8988T (cell line): ENCODE results near the gene PARM1.

Source experiments
- DNase-seq: peaks from one replicate; pipeline ENCODE4 v3.0.0; 2011

Gene PARM1

DNA sequence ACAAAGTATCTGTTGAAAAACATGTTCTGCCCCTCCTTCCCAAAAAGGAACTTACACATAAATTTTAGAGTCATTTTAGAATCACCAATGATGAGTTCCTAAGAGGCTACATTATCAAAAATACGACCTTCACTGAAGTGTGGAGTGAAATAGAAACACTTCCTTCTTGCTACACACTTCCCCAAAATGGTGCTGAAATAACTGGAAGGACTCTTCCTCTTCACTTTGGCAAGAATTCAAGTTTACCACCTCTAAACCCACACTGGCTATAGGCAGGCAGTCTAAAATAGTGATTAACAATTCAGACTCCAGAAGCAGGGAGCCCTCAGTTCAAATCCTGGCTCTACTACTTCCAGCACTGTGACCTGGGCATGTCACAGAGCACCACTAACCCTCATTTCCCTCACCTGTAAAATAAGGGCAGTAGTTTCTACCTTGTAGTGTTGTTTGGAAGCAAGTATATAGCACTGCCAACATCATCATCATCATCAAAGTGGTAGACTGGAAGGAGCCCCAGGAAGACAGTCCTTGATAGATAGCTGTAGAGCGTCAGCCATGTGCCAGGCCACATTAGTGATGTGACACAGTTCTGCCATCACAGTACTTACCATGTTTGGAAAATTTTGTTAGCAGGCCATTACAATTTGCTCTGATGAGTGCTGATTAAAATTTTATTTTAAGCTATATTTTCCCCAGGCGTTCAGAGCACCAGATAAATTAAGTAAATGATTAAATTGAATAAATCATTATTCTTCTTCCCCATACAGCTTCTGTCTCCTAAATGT lies 103.3 kb downstream of the PARM1 start:
- no peak for DNase-seq

DNA sequence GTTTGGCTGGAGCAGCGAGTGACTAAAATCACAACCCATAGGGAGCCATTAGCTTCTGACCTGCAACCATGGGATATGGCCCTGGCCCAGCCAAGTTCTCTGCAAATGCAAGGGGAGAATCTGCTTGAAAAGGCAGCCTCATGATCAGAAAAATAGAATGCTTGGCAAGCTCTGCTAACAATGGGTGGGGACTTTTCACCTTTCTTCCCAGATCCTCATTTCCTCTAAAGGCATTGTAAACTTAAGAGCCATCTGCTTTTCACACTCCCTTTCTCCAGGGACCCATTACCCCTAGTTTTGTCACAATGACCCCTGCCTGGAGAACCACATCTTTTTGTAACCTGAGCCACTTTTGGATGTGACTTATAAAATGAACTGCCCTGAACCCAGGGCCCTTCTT lies 104.3 kb downstream of the PARM1 start:
- DNase-seq: no peak

GRCh38 chr4:75038376-75038775 lies 105.5 kb downstream of the PARM1 start:
- no peak for DNase-seq

DNA sequence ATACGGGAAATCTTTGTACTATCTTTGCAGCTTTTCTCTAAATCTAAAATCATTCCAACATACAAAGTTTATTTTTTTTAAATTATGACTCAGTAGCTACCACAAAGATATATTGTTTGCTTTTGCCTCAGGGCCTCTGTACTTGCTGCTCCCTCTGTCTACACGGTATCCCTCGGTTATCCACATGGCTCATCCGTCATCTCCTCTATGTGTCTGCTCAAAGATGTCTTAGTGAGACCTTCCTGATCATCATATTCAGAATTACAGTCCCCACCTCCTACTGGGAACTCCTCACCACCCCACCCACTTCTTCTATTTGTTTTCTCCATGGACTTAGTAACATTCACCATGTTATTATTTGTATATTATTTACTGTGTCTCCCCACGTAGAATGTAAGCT lies 107.8 kb downstream of the PARM1 start:
- no peak for DNase-seq

DNA sequence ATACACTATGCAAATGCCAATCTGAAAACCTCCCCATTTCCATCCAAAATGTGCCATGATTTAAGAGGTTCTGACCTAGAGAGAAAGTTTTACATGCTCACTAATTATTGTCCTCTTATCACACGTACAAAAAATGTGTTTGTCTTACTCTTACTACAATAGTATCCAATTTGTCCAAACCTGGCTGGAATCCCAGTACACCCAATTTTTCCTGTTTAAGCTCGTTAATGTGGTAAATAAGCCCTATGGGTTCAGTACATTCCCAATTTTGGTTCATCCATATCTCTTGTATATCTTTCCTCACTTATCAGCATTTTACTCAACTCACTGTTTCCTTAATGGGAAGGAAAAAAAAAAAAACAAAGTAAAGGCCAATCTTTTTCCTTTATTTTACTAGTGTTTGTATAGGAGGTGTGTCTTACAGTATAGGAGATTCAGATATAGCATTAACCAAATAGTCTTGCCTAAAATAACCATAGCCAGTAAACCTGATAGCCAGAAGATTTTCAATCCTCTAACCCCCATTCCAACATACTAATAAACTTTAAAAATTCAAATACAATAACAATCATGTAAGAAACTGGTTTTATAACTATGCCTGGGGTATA lies 109.8 kb downstream of the PARM1 start:
- DNase-seq: no peak

DNA sequence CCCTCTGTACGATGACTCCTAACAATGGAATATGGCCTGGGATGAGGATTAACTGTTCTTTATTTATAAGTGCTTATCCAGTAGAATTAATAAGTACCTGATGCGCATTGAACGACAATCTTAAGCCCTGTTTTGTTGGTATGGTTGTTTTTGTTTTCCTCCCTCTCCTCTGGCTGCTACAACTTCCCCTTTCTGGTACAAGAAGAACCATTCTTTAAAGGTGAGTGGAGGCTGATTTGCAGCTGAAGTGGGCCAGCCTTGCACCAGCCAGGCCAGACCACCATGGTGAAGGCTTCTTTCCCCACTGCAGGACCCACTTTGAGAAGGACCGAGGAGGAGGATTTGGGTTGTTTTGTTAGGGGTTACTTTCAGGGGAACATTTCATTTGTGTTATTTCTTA lies 113.3 kb downstream of the PARM1 start:
- no peak for DNase-seq

DNA sequence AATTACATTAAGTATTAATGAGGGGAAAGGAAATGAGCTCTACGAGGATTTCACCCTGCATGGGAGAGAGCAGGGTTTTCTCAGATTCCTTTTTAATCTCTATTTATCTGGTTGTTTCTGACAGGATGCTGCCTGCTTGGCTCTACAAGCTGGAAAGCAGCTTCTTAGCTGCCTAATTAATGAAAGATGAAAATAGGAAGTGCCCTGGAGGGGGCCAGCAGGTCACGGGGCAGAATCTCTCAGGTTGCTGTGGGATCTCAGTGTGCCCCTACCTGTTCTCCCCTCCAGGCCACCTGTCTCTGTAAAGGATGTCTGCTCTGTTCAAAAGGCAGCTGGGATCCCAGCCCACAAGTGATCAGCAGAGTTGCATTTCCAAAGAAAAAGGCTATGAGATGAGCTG lies 113.7 kb downstream of the PARM1 start:
- no peak for DNase-seq

DNA sequence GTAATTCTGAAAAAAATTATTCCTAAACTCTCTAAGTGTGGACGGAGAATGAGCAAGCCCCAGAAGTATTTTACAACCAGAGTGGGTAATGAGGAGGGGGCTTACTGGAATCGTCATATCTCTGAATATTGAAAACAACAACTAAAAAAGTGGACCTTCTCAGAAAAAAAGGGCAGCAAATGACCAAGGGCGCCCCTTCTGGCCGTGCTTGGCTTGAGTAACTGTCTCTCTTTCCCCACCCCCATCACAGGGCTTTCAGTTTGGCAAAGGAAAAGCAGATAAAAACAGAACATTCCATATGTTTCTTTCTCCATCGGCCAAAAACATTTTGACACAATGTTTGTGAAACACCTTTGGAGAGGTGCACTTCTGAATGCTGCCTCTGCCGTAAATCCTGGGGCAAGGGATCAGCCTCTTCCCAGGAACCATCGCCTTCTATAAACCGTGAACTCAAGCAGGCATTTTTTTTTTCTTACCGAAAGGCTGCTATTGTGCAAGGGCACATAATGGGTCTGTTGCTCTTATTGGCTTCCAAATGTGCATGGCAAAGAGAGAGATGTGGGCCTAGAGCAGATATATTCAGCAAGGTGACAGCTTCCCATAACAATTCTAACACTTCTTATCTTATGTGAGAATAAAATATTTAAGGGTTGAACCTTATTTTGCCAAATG lies 115.4 kb downstream of the PARM1 start:
- no peak for DNase-seq

GRCh38 chr4:75051431-75051830 lies 118.5 kb downstream of the PARM1 start:
- no peak for DNase-seq

DNA sequence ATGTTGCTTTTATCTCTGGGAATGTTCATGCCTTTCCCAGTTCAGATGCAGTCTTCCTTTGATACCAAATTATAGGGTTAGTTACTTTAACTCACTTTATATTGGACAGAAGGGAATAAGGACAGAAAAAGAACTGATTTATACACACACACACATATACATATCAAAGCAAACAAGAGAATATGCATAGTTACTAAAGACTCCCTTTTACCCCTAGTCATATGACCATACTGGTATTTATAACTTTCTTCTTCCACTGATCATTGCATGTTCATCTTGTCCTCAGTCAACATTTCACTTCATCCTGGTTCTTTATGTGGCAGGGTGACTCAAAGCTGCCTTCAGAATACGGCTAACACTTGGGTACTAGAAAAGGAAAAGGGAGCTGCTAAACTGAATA lies 120.4 kb downstream of the PARM1 start:
- no peak for DNase-seq

DNA sequence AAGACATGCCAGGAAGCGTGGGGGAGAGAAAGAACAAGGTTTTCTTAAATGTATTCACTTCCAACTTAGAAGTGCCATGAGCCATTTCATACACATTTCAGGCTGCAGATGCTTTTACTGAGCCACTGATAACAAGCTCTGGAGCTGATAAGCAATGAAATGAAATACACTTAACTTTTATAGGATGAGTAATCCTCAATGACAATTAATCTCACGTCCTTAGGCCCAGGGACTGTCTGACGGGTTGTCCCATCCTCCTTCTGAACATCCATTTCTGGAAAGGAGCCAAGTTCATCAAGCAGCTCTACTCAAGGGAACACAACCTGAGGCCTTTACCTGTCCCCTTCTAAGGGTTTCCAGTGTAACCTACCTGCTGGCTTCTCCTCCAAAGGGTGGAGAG lies 121.2 kb downstream of the PARM1 start:
- no peak for DNase-seq

DNA sequence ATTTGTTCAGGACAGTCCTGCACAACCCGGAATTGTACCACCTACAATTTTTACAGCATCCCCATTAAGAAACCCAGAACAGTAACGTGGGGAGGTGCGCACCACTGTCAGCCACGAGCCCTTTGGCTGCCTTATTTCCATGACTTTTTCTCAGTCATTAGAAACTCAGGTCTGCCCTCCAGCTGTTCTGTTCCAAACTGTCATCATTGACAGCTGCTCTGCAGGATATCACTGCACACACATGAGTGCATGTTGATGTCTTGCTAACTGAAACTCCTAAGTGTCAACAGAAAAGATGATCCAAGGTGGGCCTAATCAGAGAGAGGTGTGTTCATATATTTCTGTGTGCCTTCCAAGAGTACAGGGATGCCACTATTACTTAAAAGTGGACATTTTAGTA lies 123.4 kb downstream of the PARM1 start:
- no peak for DNase-seq

DNA sequence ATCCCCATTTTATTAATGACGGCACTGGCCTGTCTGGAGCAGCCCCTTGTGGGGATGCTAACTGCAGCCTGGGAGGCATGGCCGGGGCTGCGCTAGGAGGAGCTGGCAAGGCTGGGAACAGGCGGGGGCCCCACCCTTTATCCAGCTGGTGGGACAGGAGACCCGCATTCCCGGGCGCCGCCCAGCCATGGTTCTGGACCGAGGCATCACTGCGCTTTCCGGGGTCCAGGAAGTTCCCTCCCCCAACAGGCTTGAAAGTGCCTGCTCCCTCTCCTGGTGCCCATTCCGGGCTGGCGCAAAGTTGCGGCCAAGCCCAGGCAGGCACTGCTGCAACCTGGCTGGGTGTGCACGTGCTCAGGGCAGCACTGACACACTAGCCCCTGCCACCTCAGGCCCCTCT lies 124.5 kb downstream of the PARM1 start:
- DNase-seq: no peak

GRCh38 chr4:75058486-75058885 lies 125.6 kb downstream of the PARM1 start:
- no peak for DNase-seq

DNA sequence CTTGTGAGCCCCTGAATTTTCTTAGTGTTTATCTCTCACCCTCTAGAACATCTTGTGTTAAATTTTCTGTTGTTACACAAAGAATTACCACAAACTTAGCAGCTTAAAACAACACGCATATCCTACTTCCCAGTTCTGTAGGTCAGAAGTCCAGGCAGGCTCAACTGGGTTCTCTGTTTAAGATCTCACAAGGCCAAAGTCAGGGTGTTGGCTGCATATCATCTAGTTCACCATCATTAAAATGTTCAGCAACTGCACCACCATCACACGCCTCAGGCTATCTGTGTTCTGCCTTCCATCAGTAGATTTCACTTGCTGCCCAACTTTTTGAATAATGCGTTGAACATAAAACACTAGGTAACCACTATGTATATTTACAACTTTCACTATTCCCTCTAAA lies 130.5 kb downstream of the PARM1 start:
- no peak for DNase-seq

GRCh38 chr4:75065909-75066308 lies 133.0 kb downstream of the PARM1 start:
- no peak for DNase-seq

GRCh38 chr4:75069493-75070074 lies 136.7 kb downstream of the PARM1 start:
- DNase-seq: no peak

DNA sequence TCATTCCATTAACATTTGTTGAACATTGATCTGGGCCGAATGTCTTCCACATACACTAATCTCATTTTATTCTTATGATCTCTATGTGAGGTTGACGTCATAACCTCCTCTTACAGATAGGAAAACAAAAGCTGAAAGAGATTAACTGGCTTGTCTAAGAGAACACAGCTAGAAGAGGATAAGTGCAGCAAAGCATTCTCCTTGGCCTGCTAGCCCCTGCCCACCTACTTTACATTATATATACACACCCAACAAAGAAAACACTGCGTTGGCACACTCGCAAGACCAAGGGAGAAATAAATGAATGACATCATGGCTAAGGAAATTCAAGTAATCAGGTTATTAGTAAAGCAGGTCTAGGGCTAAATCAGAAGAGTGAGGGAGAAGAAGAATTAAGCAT lies 138.4 kb downstream of the PARM1 start:
- DNase-seq: no peak

- no peak for DNase-seq
These were observed 148.0 kb downstream of the PARM1 start for GRCh38 chr4:75080888-75081287.

DNA sequence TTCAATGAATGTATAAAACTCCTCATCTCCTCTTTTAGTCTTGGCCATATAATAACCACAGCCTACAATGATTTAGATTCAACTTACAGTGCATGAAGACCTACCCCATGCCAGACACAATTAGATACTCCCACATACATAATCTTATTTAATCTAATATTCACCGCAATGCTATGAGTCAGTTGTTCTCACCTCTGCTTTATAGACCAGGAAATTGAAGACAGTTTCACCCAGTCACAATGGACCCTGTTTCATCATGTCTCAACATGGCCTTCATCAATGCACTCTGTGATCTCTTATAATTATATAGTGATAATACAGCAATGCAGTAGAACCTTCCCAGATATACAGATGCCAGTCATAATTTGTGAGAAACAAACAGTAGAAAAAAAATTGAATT lies 148.6 kb downstream of the PARM1 start:
- no peak for DNase-seq

DNA sequence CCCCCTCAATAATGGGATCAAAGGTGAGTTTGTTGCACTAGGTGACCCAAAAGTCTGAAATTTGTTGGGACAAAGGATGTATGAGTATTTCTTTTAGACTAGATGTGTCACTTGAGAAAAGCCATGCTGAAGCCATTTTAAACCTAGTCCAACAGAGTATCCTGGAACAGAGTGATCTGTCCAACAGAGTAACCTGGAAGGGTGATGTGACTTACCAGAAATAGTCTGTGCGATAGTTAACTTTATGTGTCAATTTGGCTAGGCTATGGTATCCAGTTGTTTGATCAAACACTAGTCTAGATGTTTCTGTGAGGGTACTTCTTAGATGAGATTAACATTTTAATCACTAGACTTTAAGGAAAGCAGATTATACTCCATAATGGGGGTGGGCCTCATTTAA lies 154.5 kb downstream of the PARM1 start:
- DNase-seq: no peak

DNA sequence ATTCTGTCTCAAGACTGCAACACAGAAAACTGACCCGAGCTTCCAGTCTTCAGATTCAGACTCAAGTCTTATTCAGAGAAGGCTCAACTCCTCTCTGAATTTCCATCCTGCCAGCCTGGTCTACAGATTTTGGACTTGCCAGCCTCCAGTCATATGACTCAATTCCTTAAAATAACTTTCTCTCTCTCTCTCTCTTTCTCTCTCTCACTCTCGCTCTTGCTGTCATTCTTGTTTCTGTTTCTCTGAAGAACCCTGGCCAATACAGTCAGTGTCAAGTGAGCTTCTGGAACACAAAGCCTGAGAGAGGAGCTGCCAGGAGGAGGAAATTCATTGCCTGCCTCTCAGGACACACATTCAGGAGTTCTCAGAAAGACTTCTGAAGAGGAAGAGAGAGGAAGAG lies 154.9 kb downstream of the PARM1 start:
- DNase-seq: no peak

DNA sequence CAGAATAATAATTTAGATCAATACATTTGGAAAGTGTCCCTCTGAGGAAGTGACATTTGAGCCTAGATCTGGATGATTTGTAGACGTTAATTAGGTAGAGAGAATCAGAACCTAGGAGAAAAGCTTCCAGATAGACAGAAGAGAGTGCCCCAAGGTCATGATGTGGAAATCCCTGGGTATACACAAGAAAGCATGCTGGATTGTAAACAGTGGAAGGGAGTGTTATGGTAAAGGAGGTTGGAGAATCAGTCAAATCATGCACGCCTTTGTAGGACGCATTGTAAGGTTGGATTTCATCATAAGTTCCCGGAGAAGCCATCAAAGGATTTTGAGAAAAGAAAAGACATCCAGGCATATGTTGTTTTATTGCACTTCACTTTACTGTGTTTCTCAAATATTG lies 156.3 kb downstream of the PARM1 start:
- no peak for DNase-seq

DNA sequence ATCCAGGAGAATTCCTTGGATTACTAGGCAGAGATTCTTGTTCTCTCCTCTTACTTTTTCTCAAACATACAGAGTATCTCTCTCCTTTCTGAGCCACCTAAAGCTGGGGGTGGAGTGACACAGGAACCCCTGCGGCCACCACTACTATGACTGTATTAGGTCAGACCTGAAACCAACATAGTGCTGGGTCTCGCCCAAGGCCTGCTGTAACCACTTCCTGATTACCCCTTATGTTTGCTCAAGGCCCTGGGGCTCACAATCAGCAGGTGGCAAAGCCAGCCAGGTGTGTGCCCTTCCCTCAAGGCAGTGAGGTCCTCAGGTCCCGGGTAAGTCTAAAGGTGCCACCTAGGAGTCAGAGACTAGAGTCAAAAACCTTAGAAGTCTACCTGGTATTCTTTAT lies 166.4 kb downstream of the PARM1 start:
- no peak for DNase-seq
